GM20000 (cell line): ENCODE results near the gene IGSF21.

Experiments
- DNase-seq: peaks from one replicate; pipeline ENCODE4 v3.0.0; 2012; ENCODE audit warnings: low spot score
- CTCF ChIP-seq: IDR thresholded peaks from 2 replicates; pipeline ENCODE4 v1.5.1; 2012; ENCODE audit warnings: mild to moderate bottlenecking, control low read depth; ENCODE audit errors: extremely low read depth, missing control alignments

Gene IGSF21

GRCh38 chr1:18120638-18121037 is 13.0 kb downstream of the IGSF21 start:
- DNase-seq = no peak
- TF ChIP-seq CTCF = no peak

GRCh38 chr1:18121072-18121820 is 13.6 kb downstream of the IGSF21 start:
- DNase-seq = no peak
- TF ChIP-seq CTCF = no peak

- TF ChIP-seq CTCF = no peak
Observed at GRCh38 chr1:18123467-18123992, 15.9 kb downstream of the IGSF21 start.

GRCh38 chr1:18124977-18125376 is 17.4 kb downstream of the IGSF21 start:
- no peak for TF ChIP-seq CTCF
- no peak for DNase-seq

More at GRCh38 chr1:18123467-18123992, 15.9 kb downstream of the IGSF21 start:
- no peak for DNase-seq

GRCh38 chr1:18126616-18127015 is 19.0 kb downstream of the IGSF21 start:
- TF ChIP-seq CTCF = no peak
- no peak for DNase-seq

GRCh38 chr1:18128298-18128697 is 20.7 kb downstream of the IGSF21 start:
- no peak for DNase-seq
- TF ChIP-seq CTCF = no peak

- no peak for TF ChIP-seq CTCF
- DNase-seq = no peak
Observed at GRCh38 chr1:18130356-18130755, 22.8 kb downstream of the IGSF21 start.
